Right lobe of liver (tissue), 6 donors: ENCODE results near the gene ARSB. TPM values are rescaled to one million over a fixed set of nuclear protein-coding genes. Genes with fewer than 3 reads are reported as not detected.
A peak's percentile ranks its signal among the peaks of the same experiment; 100 is the strongest.

Experiments
- ATAC-seq, 4 donors: fragments of 200-7000 bp; cut with Tn5 transposase; one replicate each; pipeline ENCODE4 v1.9.1; 2020; ENCODE audit warnings: mild to moderate bottlenecking in 4 of 4, moderate library complexity in 4 of 4
- DNase-seq, 3 donors: peaks; one replicate each; pipeline ENCODE4 v3.0.0-alpha.2; 2020
- H3K27ac ChIP-seq, 3 donors: fragments of 200-600 bp; one replicate each; pipeline ENCODE4 v1.8.0; 2022
- H3K27me3 ChIP-seq, 2 donors: fragments of 200-600 bp; one replicate each; pipeline ENCODE4 v1.8.0; 2022
- H3K36me3 ChIP-seq, 4 donors: fragments of 200-600 bp; sonication (generic) in 1 of 4; one replicate each; pipeline versions ENCODE4 v1.5.1 to v1.8.0; 2017 to 2022; ENCODE audit warnings: control low read depth in 1 of 4
- H3K4me1 ChIP-seq, 4 donors: fragments of 200-600 bp; sonication (generic) in 1 of 4; one replicate each; pipeline versions ENCODE4 v1.5.1 to v1.8.0; 2017 to 2022; ENCODE audit warnings: control low read depth in 1 of 4
- H3K4me3 ChIP-seq, 3 donors: fragments of 200-600 bp; one replicate each; pipeline ENCODE4 v1.8.0; 2022
- H3K9me3 ChIP-seq, 4 donors: fragments of 200-600 bp; sonication (generic) in 1 of 4; one replicate each; pipeline versions ENCODE4 v1.5.1 to v1.8.0; 2017 to 2022; ENCODE audit warnings: control low read depth in 1 of 4
- POLR2A ChIP-seq: fragments of 450-650 bp; IDR thresholded peaks from one replicate; pipeline ENCODE4 v1.6.1; 2017; ENCODE audit warnings: antibody characterized with exemption, mild to moderate bottlenecking
- WGBS: methylation state at CpG from one replicate; pipeline ENCODE4 v1.1.6; 2018; ENCODE audit warnings: low coverage, low lambda C conversion rate; ENCODE audit not compliant: insufficient coverage; ENCODE audit errors: missing lambda C conversion rate; 5-methylcytosine and 5-hydroxymethylcytosine counted together
- intact Hi-C, 2 donors: fragments of 100-400 bp; cut with DNase I; formaldehyde crosslinking; loops; one replicate each; pipeline versions ENCODE4 v1.11.2 to v1.14.1; 2022
- total RNA-seq, 6 experiments: library from RNA; depleted of rRNA in 2 of 6; stranded (reverse); fragments of >200 nt in 2 of 6; fragmentation: NEBNext Ultra II Directional in 3 of 6; extraction: Animal tissue kit (Norgen Biotek cat#: 25700) in 3 of 6; gene quantifications; one replicate each; pipeline versions ENCODE4 v1.1.0 to v1.2.4, GENCODE V29; 2016 to 2023
- TF ChIP-seq, protein P1 (sequence below), 4 donors: fragments of 200-600 bp in 3 of 4; fragments of 450-650 bp in 1 of 4; IDR thresholded peaks; one replicate each; pipeline versions ENCODE4 v1.5.1 to v1.8.0; 2016 to 2022; ENCODE audit warnings: antibody characterized with exemption in 4 of 4, mild to moderate bottlenecking in 2 of 4
- donor health status: DM: no; HTN: yes; CAD: no.
- donor health status: DM: no; HTN: no; CAD: no.
- donor health status: DM: no; HTN: no; CAD: no.
- donor health status: DM: no; HTN: yes; CAD: no.
- donor health status: DM: no; HTN: yes; CAD: no.

Gene ARSB
- total RNA-seq, 6 experiments from 2014 or later = 5.0 to 11.7 (median 8.7) TPM

DNA sequence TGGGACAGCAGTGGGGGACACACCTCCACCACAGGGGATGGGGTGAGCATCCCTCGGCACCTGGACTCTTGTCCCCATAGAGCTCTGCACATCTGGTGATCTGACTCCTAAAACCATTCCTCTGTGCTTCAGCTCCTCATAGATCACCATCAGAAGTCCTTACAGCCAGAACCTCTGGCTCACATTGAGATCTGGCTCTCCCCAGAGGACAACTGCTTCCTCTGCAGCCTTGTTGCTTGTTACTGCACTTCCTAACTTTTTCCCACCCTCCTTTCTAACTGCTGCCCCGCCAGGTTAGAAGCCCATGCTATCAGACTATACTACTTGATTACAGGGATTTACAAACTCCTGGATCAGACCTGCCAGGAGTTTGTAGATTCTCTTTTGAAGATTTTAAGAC is 64.5 kb downstream of the ARSB start:
- H3K4me1 ChIP-seq = no peaks in the 10 kb centered on the region
- TF ChIP-seq, protein P1, sequence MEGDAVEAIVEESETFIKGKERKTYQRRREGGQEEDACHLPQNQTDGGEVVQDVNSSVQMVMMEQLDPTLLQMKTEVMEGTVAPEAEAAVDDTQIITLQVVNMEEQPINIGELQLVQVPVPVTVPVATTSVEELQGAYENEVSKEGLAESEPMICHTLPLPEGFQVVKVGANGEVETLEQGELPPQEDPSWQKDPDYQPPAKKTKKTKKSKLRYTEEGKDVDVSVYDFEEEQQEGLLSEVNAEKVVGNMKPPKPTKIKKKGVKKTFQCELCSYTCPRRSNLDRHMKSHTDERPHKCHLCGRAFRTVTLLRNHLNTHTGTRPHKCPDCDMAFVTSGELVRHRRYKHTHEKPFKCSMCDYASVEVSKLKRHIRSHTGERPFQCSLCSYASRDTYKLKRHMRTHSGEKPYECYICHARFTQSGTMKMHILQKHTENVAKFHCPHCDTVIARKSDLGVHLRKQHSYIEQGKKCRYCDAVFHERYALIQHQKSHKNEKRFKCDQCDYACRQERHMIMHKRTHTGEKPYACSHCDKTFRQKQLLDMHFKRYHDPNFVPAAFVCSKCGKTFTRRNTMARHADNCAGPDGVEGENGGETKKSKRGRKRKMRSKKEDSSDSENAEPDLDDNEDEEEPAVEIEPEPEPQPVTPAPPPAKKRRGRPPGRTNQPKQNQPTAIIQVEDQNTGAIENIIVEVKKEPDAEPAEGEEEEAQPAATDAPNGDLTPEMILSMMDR (IDR thresholded peaks at IDR 0.05) = no peak
- TF ChIP-seq POLR2A = no peak
- no peak for DNase-seq
- H3K27ac ChIP-seq = no peak overlapping the region
- H3K27me3 ChIP-seq = no peaks in the 10 kb centered on the region
- no peaks in the 10 kb centered on the region for H3K36me3 ChIP-seq
- no peaks in the 10 kb centered on the region for H3K9me3 ChIP-seq
- ATAC-seq = no peak
- intact Hi-C loops = no loop called here
- no peak overlapping the region for H3K4me3 ChIP-seq
- WGBS = 100% methylated on average over 1 of the region's 2 CpGs

- ATAC-seq (no peak), DNase-seq (no peak)
- Histone ChIP-seq H3K27ac (no peak overlapping the region), H3K9me3 (no peaks in the 10 kb centered on the region), H3K36me3 (no peaks in the 10 kb centered on the region), H3K4me3 (no peak overlapping the region), H3K4me1 (peaks cover 0 to 3% (median 0%) of the 10 kb centered on the region in 4 donors), H3K27me3 (no peaks in the 10 kb centered on the region)
- TF ChIP-seq, protein P1 (IDR thresholded peaks at IDR 0.05) = no peak
- TF ChIP-seq POLR2A = no peak
- intact Hi-C loops = no loop called here
- 100% methylated on average over 1 of the region's 1 CpG for WGBS
Measured at GRCh38 chr5:78919796-78920195, 65.3 kb downstream of the ARSB start.

GRCh38 chr5:78916044-78916443 is 69.1 kb downstream of the ARSB start:
- H3K27ac ChIP-seq = no peak overlapping the region
- H3K4me3 ChIP-seq = no peak overlapping the region
- 76% methylated on average over 5 of the region's 5 CpGs for WGBS
- H3K36me3 ChIP-seq = no peaks in the 10 kb centered on the region
- no peak for DNase-seq
- no peaks in the 10 kb centered on the region for H3K9me3 ChIP-seq
- intact Hi-C loops = no loop called here
- peaks cover 0 to 8% (median 0%) of the 10 kb centered on the region in 4 donors for H3K4me1 ChIP-seq
- TF ChIP-seq, protein P1 (IDR thresholded peaks at IDR 0.05) = no peak
- no peak for TF ChIP-seq POLR2A
- no peak for ATAC-seq
- H3K27me3 ChIP-seq = no peaks in the 10 kb centered on the region

GRCh38 chr5:78915170-78915569 is 69.9 kb downstream of the ARSB start:
- WGBS = 46% methylated on average over 3 of the region's 3 CpGs
- H3K27me3 ChIP-seq = no peaks in the 10 kb centered on the region
- H3K4me1 ChIP-seq = peaks cover 0 to 8% (median 0%) of the 10 kb centered on the region in 4 donors
- TF ChIP-seq POLR2A = no peak
- TF ChIP-seq, protein P1 (IDR thresholded peaks at IDR 0.05) = no peak
- H3K27ac ChIP-seq = no peak overlapping the region
- H3K9me3 ChIP-seq = no peaks in the 10 kb centered on the region
- no peak overlapping the region for H3K4me3 ChIP-seq
- intact Hi-C loops = no loop called here
- DNase-seq (no peak), ATAC-seq (peak in 2 of 4 donors; percentile 41 to 60)
- H3K36me3 ChIP-seq = no peaks in the 10 kb centered on the region

GRCh38 chr5:78912811-78913210 is 72.3 kb downstream of the ARSB start:
- H3K27ac ChIP-seq = no peak overlapping the region
- H3K4me3 ChIP-seq = no peak overlapping the region
- no peaks in the 10 kb centered on the region for H3K36me3 ChIP-seq
- peaks cover 0 to 8% (median 0%) of the 10 kb centered on the region in 4 donors for H3K4me1 ChIP-seq
- ATAC-seq (no peak), DNase-seq (no peak)
- no peaks in the 10 kb centered on the region for H3K27me3 ChIP-seq
- no peaks in the 10 kb centered on the region for H3K9me3 ChIP-seq
- TF ChIP-seq, protein P1 (IDR thresholded peaks at IDR 0.05) = no peak
- no peak for TF ChIP-seq POLR2A
- intact Hi-C loops = no loop called here
- 71% methylated on average over 2 of the region's 7 CpGs for WGBS
